ENCODE measurements around the gene PRIMA1. TPM values are rescaled to one million over a fixed set of nuclear protein-coding genes. Genes with fewer than 3 reads are reported as not detected.

The PRIMA1 gene
- total RNA-seq, 1 experiment from 2014 or later = 2.3 TPM

DNA sequence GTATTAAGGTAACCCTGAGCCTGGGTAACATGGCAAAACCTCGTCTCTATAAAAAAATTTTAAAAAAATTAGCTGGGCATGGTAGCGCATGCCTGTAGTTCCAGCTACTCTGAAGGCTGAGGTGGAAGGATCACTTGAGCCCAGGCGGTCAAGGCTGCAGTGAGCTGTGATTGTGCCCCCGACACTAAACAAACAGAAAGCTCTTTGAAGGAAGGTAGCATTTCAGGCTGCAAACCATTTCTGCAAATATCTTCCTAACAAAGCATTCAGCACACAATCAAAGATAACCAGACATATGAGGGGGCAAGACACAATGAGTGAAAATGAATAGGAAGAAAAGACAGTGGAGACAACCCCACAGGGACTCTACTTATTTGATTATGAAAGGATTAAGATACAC lies 118.7 kb downstream of the PRIMA1 start:
- no peak for TF ChIP-seq CTCF (conservative IDR thresholded peaks at IDR 0.05)
- no peak overlapping the region for H3K27ac Mint-ChIP-seq

More for the DNA sequence above, 118.7 kb downstream of the PRIMA1 start:
- no peak overlapping the region for H3K23ac ChIP-seq (ENCODE audit: insufficient read length, low read depth, low read length)
- H2AK5ac ChIP-seq (ENCODE audit: insufficient read length, low read length) = no peak overlapping the region
- no peak for DNase-seq
- H3K9me3 Mint-ChIP-seq = peaks cover 20 to 26% of the 10 kb centered on the region in 2 experiments
- H3K23me2 ChIP-seq (ENCODE audit: insufficient read length, low read depth, low read length, poor library complexity, severe bottlenecking) = no peaks in the 10 kb centered on the region
- no peaks in the 10 kb centered on the region for H3K27me3 Mint-ChIP-seq (ENCODE audit: low read depth)
- H3K4me3 Mint-ChIP-seq = no peak overlapping the region
- H3K9me3 ChIP-seq (ENCODE audit: control insufficient read depth, low read depth, low read length) = no peaks in the 10 kb centered on the region
- H3K4me2 ChIP-seq (ENCODE audit: insufficient read depth, insufficient read length, low read length) = no peak overlapping the region
- no peak overlapping the region for H2BK15ac ChIP-seq (ENCODE audit: low read depth, low read length)
- no peak overlapping the region for H4K8ac ChIP-seq (replicated peaks; ENCODE audit: insufficient read length, low read depth, low read length)
- peaks cover 3 to 4% of the 10 kb centered on the region in 2 experiments; a peak in 1 of 4 replicates for H3K4me1 Mint-ChIP-seq
- H3T11ph ChIP-seq (ENCODE audit: low read length) = no peak overlapping the region
- no peak overlapping the region for H3K14ac ChIP-seq (ENCODE audit: insufficient read depth, low read length)
- no peak overlapping the region for H2BK20ac ChIP-seq (ENCODE audit: low read depth, low read length, poor library complexity, severe bottlenecking)
- H3K4me1 ChIP-seq (ENCODE audit: insufficient read depth, low read length) = no peaks in the 10 kb centered on the region
- H3K36me3 Mint-ChIP-seq (ENCODE audit: insufficient read depth in 1 of 3, low read depth in 3 of 3) = peaks cover 11 to 25% (median 18%) of the 10 kb centered on the region in 3 experiments
- no peak overlapping the region for H4K5ac ChIP-seq (ENCODE audit: insufficient read length, low read depth, low read length)
- no peaks in the 10 kb centered on the region for H3K79me1 ChIP-seq (ENCODE audit: insufficient read depth, low read depth, low read length, poor library complexity, severe bottlenecking)
- H3K18ac ChIP-seq (ENCODE audit: insufficient read length, low read depth, low read length) = no peak overlapping the region
- H3K4ac ChIP-seq (ENCODE audit: low read depth, low read length) = no peak overlapping the region
- no peak overlapping the region for H2AFZ ChIP-seq (ENCODE audit: low read length)
- no peak overlapping the region for H3K56ac ChIP-seq (ENCODE audit: insufficient read length, low read depth, low read length)
- H2BK120ac ChIP-seq (ENCODE audit: low read depth, low read length, poor library complexity, severe bottlenecking) = no peak overlapping the region
- no peak overlapping the region for H2BK12ac ChIP-seq (ENCODE audit: insufficient read length, low read depth, low read length)
- WGBS (ENCODE audit: extremely low coverage, insufficient read length, low lambda C conversion rate) = no CpG with 5 or more reads among the region's 4 CpGs
- H4K91ac ChIP-seq (ENCODE audit: insufficient read length, low read depth, low read length) = no peak overlapping the region
- H4K20me1 ChIP-seq (ENCODE audit: control insufficient read depth, insufficient read depth, insufficient read length) = no peaks in the 10 kb centered on the region
- H3K79me2 ChIP-seq (ENCODE audit: insufficient read depth, low read length) = no peaks in the 10 kb centered on the region
- H3K27ac ChIP-seq (ENCODE audit: insufficient read length, low read depth, low read length) = no peak overlapping the region
- no peaks in the 10 kb centered on the region for H3K27me3 ChIP-seq (ENCODE audit: insufficient read depth, low read length)
- H2BK5ac ChIP-seq (ENCODE audit: insufficient read length, low read length) = no peak overlapping the region
- no peak overlapping the region for H3K9ac ChIP-seq (ENCODE audit: extremely low read depth, insufficient read length, low read length)

Other genes with a start within 250 kb of the PRIMA1 start
- not detected in 2 replicates for gene FAM181A, start 138.9 kb upstream of the PRIMA1 start, total RNA-seq (2021)
- gene ASB2, start 188.1 kb upstream of the PRIMA1 start, total RNA-seq (2021) = 0.35 and 1.3 TPM in 2 replicates
- gene CCDC197, start 208.8 kb upstream of the PRIMA1 start, total RNA-seq (2021) = not detected in 2 replicates
- 3.6 and 3.7 TPM in 2 replicates for gene OTUB2, start 237.9 kb upstream of the PRIMA1 start, total RNA-seq (2021)

Data from H9 (cell line).